Left renal pelvis (tissue), 4 donors: ENCODE data around the gene TOR1A. TPM values are rescaled to one million over a fixed set of nuclear protein-coding genes. Genes with fewer than 3 reads are reported as not detected.
A peak's percentile ranks its signal among the peaks of the same experiment; 100 is the strongest.
"Not testable (repeated sequence)": the region's sequence is repeated elsewhere in the genome, so short reads cannot be mapped to it uniquely, and the experiment has no call there.

ENCODE experiments used
- DNase-seq, 4 donors: peaks; one replicate each; pipeline ENCODE4 v3.0.0-alpha.2; 2013; ENCODE audit warnings: low read depth in 4 of 4, low spot score in 3 of 4
- polyA plus RNA-seq, 4 donors: library from polyadenylated mRNA; unstranded; fragments of 120-200 nt; gene quantifications; one replicate each; pipeline ENCODE4 v1.2.1, GENCODE V29; 2013; ENCODE audit not compliant: insufficient read length in 4 of 4

Gene TOR1A
- polyA plus RNA-seq, 4 donors: 41.9 to 44.0 (median 43.1) TPM

DNA sequence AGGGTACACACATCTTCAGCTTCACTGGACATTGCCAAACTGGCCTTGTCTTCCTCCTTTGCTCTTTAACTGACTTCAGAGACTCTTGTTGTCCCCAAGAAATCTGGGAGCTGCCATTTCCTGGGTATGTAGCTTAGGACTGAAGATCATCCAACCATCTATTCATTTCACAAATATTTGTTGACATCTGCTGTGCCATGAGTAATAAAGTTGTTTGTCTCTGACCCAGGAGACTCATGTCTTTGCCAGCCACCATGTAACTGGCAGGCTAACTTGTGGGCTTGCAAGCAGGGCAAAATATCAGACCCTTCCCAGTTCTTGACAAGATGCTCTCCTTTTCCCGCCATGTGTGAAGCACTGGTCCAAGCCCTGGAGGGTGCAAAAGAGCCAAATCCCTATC, 38.1 kb downstream of the TOR1A start:
- DNase-seq: no peak

DNA sequence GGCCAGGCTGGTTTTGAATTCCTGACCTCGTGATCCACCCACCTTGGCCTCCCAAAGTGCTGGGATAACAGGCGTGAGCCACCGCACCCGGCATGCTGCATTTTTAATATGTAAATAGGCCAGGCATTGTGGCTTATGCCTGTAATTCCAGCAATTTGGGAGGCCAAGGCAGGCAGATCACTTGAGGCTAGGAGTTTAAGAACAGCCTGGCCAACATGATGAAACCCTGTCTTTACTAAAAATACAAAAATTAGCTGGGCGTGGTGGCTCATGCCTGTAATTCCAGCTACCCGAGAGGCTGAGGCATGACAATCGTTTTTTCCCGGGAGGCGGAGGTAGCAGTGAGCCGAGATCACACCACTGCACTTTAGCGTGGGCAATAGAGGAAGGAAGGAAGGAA, 39.0 kb downstream of the TOR1A start:
- DNase-seq: not testable (repeated sequence)

GRCh38 chr9:129783516-129784361, 40.2 kb downstream of the TOR1A start:
- DNase-seq: peak in 2 of 4 donors; percentile 59 to 65

DNA sequence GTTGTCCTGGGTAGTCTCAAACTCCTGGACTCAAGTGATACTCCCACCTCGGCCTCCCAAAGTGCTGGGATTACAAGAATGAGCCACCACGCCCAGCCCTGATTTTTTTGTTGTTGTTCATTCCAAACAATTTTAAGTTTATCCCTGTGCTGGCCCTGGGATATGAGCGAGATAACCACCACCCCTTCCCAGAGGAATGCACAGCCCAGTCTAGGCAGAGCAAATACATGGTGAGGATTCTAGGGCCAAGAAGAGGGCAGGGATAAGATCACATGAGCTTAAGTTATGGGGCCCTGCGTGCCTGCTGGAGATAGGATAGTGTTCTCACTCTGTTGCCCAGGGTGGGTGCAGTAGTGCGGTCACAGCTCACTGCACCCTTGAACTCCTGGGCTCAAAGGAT, 42.0 kb downstream of the TOR1A start:
- DNase-seq: no peak

- no peak for DNase-seq
Observed at GRCh38 chr9:129781131-129781530, 42.8 kb downstream of the TOR1A start.

GRCh38 chr9:129779560-129780190, 44.3 kb downstream of the TOR1A start:
- DNase-seq: no peak

GRCh38 chr9:129778469-129778868, 45.5 kb downstream of the TOR1A start:
- no peak for DNase-seq

DNA sequence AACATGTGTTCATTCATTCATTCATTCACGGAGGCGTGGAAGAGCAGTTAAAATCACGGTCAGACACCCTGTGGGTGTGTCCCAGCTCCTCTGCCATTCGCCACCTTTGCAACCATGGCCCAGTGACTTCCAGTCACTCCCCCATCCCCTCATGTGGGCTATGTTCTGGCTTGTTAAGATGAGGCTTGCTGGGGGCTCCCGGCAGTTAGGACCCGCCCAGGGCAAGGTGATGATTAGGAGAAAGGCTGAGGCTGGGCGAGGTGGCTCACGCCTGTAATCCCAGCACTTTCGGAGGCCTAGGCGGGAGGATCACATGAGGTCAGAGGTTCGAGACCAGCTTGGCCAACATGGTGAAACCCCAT, 46.2 kb downstream of the TOR1A start:
- DNase-seq: no peak

DNA sequence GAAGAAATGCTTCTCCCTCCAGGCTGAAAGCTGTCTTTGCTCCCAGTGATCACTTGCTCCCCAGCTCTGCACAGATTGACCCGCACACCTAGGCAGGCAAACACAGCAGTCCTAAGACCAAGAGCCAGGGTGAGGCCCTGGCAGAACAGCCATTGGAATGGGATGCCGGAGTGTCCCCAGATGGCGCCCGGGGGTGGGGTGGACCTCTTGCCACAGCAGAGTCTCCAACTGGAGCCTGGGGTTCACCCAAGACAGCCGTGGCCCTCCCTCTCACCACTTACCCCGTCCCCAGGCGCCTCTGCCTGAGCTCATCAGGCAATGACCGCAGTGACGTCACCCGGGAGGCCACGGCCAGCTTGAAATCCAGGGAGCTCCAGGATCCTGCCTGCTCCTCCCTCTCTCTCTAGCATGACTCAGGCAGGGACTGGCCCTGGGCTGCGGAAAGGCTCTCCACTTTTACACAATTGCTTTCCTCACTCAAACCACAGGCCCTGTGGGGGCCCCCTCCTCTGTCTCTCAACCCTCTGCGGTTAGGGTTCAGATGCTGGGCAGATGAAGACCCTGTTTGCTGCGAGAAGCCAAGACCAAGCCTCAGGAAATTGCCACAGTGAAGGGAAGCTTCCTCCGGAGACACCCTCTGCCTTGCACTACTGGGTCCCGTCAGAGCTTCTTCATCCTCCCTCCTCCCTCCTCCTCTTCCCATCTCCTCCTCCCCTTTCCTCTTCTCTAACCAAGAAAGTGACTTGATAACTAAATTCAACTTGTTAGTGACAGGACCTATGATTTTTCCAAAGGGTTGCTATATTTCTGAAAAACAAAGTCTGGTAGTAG, 46.8 kb downstream of the TOR1A start:
- peak; percentile 44 to 64 (median 56) for DNase-seq

- DNase-seq: no peak
Observed at GRCh38 chr9:129776566-129776937, 47.4 kb downstream of the TOR1A start.

GRCh38 chr9:129776096-129776495, 47.8 kb downstream of the TOR1A start:
- DNase-seq: not testable (repeated sequence)

- DNase-seq: no peak
Observed at GRCh38 chr9:129775448-129775798, 48.5 kb downstream of the TOR1A start.

DNA sequence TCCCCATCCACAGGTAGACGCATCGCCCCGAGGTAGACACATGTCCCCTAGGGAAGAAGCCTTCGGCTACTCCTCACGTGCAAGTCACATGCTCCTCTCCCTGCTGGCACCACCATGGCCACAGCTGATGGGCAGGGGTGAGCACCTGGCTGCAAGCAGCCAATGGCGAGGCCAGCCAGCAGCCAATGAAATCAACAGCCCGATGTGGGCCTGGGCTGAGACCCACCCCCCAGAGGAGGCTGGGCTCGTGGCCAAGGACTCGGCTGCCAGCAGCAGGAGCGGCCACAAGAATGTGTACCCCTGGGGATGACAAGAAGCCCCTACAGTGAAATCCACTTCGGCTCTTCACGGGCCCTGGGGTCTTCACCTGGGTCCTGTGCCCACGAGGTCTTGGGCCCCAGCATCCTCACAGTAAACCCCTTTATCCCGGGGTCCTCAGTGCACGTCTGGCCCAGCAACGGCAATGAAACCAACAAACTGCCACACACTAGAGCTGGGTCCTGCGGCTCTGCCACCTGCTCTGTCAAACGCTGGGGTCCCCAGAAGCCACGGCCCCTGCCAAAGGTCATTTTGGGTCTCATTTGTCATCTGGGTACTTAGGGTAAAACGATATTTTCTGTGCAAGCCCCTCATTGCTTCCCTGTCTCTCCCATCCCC, 49.0 kb downstream of the TOR1A start:
- DNase-seq: no peak

- no peak for DNase-seq
Observed at GRCh38 chr9:129773262-129774048, 50.5 kb downstream of the TOR1A start.

DNA sequence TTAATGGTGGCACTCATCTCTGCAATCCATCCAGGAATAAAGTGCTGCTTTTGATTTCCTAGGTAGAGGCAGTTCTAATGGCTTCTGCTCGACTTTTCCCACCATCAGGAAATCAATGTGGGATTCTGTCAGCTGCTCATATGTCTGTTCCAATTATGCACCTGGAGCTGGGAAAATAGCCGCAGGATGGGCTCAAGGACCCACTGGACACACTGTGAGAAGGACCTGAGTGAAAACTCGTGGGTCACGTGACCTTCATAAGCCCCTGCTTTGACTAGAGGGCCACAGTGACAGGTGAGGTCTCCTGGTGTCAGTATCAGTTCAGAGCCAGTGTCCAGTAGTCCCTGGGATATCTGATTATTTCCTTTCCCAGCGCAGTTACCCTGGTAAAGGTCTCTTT, 53.2 kb downstream of the TOR1A start:
- DNase-seq: no peak

DNA sequence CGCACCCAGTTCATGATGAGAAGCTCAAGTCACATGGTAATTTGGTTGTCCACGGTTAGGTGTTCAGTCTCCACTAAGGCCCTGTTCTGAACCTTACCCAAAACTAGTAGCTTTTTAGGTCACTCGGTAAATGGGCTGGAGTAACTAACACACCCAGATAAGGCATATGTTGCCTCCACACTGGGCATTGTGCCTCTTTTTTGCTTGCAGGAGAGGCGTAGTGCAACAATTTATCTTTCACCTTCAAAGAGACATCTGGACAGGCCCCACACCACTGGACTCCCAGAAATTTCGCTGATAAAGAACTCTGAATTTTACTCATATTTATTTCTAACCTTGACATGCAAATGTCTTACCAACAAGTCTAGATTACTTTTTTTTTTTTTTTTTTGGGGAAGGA, 54.3 kb downstream of the TOR1A start:
- DNase-seq: no peak

- DNase-seq: no peak
Observed at GRCh38 chr9:129768486-129768885, 55.5 kb downstream of the TOR1A start.

DNA sequence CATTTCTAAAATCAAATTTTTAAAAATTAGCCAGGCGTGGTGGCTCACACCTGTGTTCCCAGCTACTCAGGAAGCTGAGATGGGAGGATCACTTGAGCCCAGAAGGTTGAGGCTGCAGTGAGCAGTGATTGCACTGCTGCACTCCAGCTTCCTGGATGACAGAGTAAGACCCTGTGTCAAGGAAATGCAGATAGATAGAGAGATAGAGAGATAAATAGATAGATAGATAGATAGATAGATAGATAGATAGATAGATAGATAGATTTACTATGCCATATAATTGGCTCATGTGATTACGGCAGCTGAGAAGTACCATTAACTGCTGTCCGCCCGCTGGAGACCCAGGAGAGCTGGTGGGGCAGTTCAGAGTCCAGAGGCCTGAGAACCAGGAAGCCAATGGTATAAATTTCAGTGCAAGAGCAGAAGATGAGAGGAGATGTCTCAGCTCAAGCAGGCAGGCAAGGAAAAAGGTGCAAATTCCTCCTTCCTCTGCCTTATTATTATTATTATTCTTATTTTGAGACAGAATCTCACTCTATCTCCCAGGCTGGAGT, 58.1 kb downstream of the TOR1A start:
- no peak for DNase-seq

- no peak for DNase-seq
Observed at GRCh38 chr9:129762985-129763926, 60.7 kb downstream of the TOR1A start.
